ENCODE results near the gene SYNDIG1. TPM values are rescaled to one million over a fixed set of nuclear protein-coding genes. Genes with fewer than 3 reads are reported as not detected.

SYNDIG1 gene
- total RNA-seq, 1 experiment from 2014 or later = not detected

GRCh38 chr20:24605937-24606455 lies 136.6 kb downstream of the SYNDIG1 start:
- Mint-ChIP-seq H3K27me3 (ENCODE audit: unreplicated experiment) (peaks cover 17% of the 10 kb centered on the region), H3K9me3 (ENCODE audit: low read depth, unreplicated experiment) (no peaks in the 10 kb centered on the region), H3K36me3 (ENCODE audit: insufficient read depth, unreplicated experiment) (no peaks in the 10 kb centered on the region), H3K27ac (ENCODE audit: unreplicated experiment) (no peak overlapping the region), H3K4me1 (ENCODE audit: low read depth, unreplicated experiment) (no peaks in the 10 kb centered on the region), H3K4me3 (ENCODE audit: low read depth, unreplicated experiment) (no peak overlapping the region)
- no peak for DNase-seq
- intact Hi-C loops (cut with micrococcal nuclease; ENCODE audit: unreplicated experiment) = no loop called here
- TF ChIP-seq, protein P1, sequence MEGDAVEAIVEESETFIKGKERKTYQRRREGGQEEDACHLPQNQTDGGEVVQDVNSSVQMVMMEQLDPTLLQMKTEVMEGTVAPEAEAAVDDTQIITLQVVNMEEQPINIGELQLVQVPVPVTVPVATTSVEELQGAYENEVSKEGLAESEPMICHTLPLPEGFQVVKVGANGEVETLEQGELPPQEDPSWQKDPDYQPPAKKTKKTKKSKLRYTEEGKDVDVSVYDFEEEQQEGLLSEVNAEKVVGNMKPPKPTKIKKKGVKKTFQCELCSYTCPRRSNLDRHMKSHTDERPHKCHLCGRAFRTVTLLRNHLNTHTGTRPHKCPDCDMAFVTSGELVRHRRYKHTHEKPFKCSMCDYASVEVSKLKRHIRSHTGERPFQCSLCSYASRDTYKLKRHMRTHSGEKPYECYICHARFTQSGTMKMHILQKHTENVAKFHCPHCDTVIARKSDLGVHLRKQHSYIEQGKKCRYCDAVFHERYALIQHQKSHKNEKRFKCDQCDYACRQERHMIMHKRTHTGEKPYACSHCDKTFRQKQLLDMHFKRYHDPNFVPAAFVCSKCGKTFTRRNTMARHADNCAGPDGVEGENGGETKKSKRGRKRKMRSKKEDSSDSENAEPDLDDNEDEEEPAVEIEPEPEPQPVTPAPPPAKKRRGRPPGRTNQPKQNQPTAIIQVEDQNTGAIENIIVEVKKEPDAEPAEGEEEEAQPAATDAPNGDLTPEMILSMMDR (IDR thresholded peaks at IDR 0.05; ENCODE audit: unreplicated experiment) = no peak
- no TSS peak for BruUV-seq (replicated peaks)
- CTCF ChIA-PET = no interaction called here

DNA sequence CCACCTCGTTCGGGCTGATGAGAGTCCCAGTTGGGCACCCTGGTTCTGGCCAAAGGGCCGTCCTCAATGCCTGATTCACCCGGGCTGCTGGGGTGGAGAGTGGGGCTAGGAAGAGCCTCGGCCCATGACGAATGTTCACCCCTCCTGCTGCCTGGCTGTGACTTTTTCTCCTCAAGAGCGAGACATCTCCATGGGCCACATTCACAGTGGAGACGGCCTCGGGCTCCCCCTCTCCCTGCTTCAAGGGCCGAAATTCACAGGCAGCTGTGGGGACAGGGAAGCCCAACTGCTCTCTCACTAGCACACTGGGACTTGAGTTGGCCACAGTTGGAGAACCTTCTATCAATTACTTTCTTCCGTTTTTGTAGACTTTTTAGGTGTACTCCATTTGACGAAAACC lies 138.0 kb downstream of the SYNDIG1 start:
- Mint-ChIP-seq H3K4me3 (ENCODE audit: low read depth, unreplicated experiment) (no peak overlapping the region), H3K36me3 (ENCODE audit: insufficient read depth, unreplicated experiment) (no peaks in the 10 kb centered on the region), H3K4me1 (ENCODE audit: low read depth, unreplicated experiment) (no peaks in the 10 kb centered on the region), H3K27me3 (ENCODE audit: unreplicated experiment) (peaks cover 25% of the 10 kb centered on the region), H3K27ac (ENCODE audit: unreplicated experiment) (no peak overlapping the region), H3K9me3 (ENCODE audit: low read depth, unreplicated experiment) (no peaks in the 10 kb centered on the region)
- CTCF ChIA-PET = no interaction called here
- no TSS peak for BruUV-seq (replicated peaks)
- no peak for DNase-seq
- TF ChIP-seq, protein P1 (IDR thresholded peaks at IDR 0.05; ENCODE audit: unreplicated experiment) = no peak
- intact Hi-C loops (cut with micrococcal nuclease; ENCODE audit: unreplicated experiment) = no loop called here

DNA sequence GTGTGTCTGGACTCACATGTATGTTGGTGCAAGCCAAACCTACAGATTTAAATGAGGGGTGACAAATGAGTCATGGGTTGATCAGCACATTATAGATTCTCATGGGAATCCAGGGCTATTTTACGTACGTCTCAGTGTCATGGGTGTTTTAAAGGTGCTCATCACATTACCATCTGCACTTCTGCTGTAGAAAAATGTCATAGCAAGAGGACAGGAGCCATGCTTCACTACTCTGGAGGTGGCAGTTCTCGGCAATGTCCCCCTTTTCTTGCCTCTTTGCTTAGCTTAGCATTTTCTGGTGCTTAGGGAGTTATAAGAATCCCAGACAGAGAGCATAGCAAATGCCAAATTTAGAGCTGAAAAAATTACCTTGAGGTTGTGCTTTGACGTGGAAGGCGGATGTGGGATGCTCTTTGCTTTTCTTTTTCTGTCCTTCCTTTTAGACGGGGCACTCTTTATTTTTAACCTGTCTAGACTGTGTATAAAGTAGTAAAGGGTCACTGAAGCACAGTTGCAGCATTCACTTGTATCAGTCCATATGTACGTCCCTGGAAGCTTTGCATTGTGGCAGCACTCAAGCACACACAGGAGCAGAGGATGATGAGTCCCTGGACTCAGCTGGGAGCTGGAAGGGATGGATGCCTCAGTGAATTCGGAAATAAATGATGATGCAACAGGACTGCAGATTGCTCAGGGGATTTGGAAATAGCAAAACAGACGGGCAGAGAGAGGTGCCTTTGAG lies 139.7 kb downstream of the SYNDIG1 start:
- Mint-ChIP-seq H3K9me3 (ENCODE audit: low read depth, unreplicated experiment) (no peaks in the 10 kb centered on the region), H3K27ac (ENCODE audit: unreplicated experiment) (no peak overlapping the region)
- CTCF ChIA-PET = no interaction called here

GRCh38 chr20:24609757-24610156 lies 140.3 kb downstream of the SYNDIG1 start:
- intact Hi-C loops (cut with micrococcal nuclease; ENCODE audit: unreplicated experiment) = no loop called here
- H3K9me3 Mint-ChIP-seq (ENCODE audit: low read depth, unreplicated experiment) = no peaks in the 10 kb centered on the region
- DNase-seq = no peak
- H3K36me3 Mint-ChIP-seq (ENCODE audit: insufficient read depth, unreplicated experiment) = no peaks in the 10 kb centered on the region
- TF ChIP-seq, protein P1 (IDR thresholded peaks at IDR 0.05; ENCODE audit: unreplicated experiment) = no peak
- no TSS peak for BruUV-seq (replicated peaks)
- no peak overlapping the region for H3K4me3 Mint-ChIP-seq (ENCODE audit: low read depth, unreplicated experiment)
- H3K4me1 Mint-ChIP-seq (ENCODE audit: low read depth, unreplicated experiment) = no peaks in the 10 kb centered on the region
- peaks cover 12% of the 10 kb centered on the region for H3K27me3 Mint-ChIP-seq (ENCODE audit: unreplicated experiment)
- CTCF ChIA-PET = no interaction called here
- H3K27ac Mint-ChIP-seq (ENCODE audit: unreplicated experiment) = no peak overlapping the region

More for the DNA sequence above, 139.7 kb downstream of the SYNDIG1 start:
- H3K36me3 Mint-ChIP-seq (ENCODE audit: insufficient read depth, unreplicated experiment) = no peaks in the 10 kb centered on the region
- TF ChIP-seq, protein P1 (IDR thresholded peaks at IDR 0.05; ENCODE audit: unreplicated experiment) = no peak
- intact Hi-C loops (cut with micrococcal nuclease; ENCODE audit: unreplicated experiment) = no loop called here
- no TSS peak for BruUV-seq (replicated peaks)
- no peak overlapping the region for H3K4me3 Mint-ChIP-seq (ENCODE audit: low read depth, unreplicated experiment)
- no peaks in the 10 kb centered on the region for H3K4me1 Mint-ChIP-seq (ENCODE audit: low read depth, unreplicated experiment)
- peaks cover 12% of the 10 kb centered on the region for H3K27me3 Mint-ChIP-seq (ENCODE audit: unreplicated experiment)
- DNase-seq = no peak
